HG03064 (cell line): ENCODE results near the gene HIF1AN.
"Not testable (repeated sequence)": the region's sequence is repeated elsewhere in the genome, so short reads cannot be mapped to it uniquely, and the experiment has no call there.

Source experiments
- ATAC-seq: cut with Tn5 transposase; IDR thresholded peaks from one replicate; pipeline ENCODE4 v1.9.1; 2021; ENCODE audit warnings: low read depth; ENCODE audit not compliant: unreplicated experiment

Gene HIF1AN

GRCh38 chr10:100565206-100565985 lies 29.7 kb downstream of the HIF1AN start:
- ATAC-seq = no peak

- no peak for ATAC-seq
Observed at GRCh38 chr10:100566561-100566960, 30.8 kb downstream of the HIF1AN start.

GRCh38 chr10:100567249-100567648 lies 31.5 kb downstream of the HIF1AN start:
- ATAC-seq = no peak

- ATAC-seq = no peak
Observed at GRCh38 chr10:100567826-100568225, 32.1 kb downstream of the HIF1AN start.

GRCh38 chr10:100568912-100569311 lies 33.2 kb downstream of the HIF1AN start:
- ATAC-seq = no peak

- ATAC-seq = no peak
Observed at GRCh38 chr10:100569687-100570481, 34.1 kb downstream of the HIF1AN start.

- no peak for ATAC-seq
Observed at GRCh38 chr10:100570506-100570905, 34.8 kb downstream of the HIF1AN start.

GRCh38 chr10:100571084-100571856 lies 35.5 kb downstream of the HIF1AN start:
- no peak for ATAC-seq

GRCh38 chr10:100575146-100575545 lies 39.4 kb downstream of the HIF1AN start:
- not testable (repeated sequence) for ATAC-seq

GRCh38 chr10:100575585-100576281 lies 40.0 kb downstream of the HIF1AN start:
- no peak for ATAC-seq

- ATAC-seq = no peak
Observed at GRCh38 chr10:100576282-100576635, 40.5 kb downstream of the HIF1AN start.

GRCh38 chr10:100579261-100580090 lies 43.7 kb downstream of the HIF1AN start:
- ATAC-seq = no peak

GRCh38 chr10:100586959-100587358 lies 51.2 kb downstream of the HIF1AN start:
- ATAC-seq = no peak

GRCh38 chr10:100598166-100598565 lies 62.4 kb downstream of the HIF1AN start:
- no peak for ATAC-seq

- ATAC-seq = no peak
Observed at GRCh38 chr10:100600218-100600617, 64.5 kb downstream of the HIF1AN start.

GRCh38 chr10:100607439-100607838 lies 71.7 kb downstream of the HIF1AN start:
- no peak for ATAC-seq
